ENCODE results near the gene ALOX5AP. TPM values are rescaled to one million over a fixed set of nuclear protein-coding genes. Genes with fewer than 3 reads are reported as not detected.

The ALOX5AP gene
- total RNA-seq (2021) = not detected in 2 replicates
- percentile 2 among the genes with signal in this experiment for Bru-seq, nascent RNA
- BruChase-seq, experiment 1, labeled RNA remaining after a 2-hour chase = not detected
- BruChase-seq, experiment 2, labeled RNA remaining after a 6-hour chase = percentile 2 among the genes with signal in this experiment
- long read RNA-seq = 0 reads

GRCh38 chr13:30735025-30735871, at the start of gene ALOX5AP:
Gene ALOX5AP, plus strand, starts transcription at chr13:30735543. Its CDS starts 63 bp downstream, at chr13:30735606.
- BruUV-seq (replicated peaks) = no TSS peak
- peaks cover 14% of the 10 kb centered on the region for H3K4me1 ChIP-seq (ENCODE audit: insufficient read depth, low read length, poor library complexity, severe bottlenecking)
- DNase-seq (ENCODE audit: low spot score) = no peak
- ChIA-PET CTCF (no interaction called here), POLR2A (ENCODE audit: low non-redundant PET) (no interaction called here)
- H3K9me3 ChIP-seq (ENCODE audit: low read depth, low read length, poor library complexity, severe bottlenecking) = no peaks in the 10 kb centered on the region
- H3K27ac ChIP-seq (ENCODE audit: low read depth, low read length, poor library complexity, severe bottlenecking) = no peak within 1 kb of the TSS
- TF ChIP-seq EZH2 (IDR thresholded peaks at IDR 0.05; ENCODE audit: borderline replicate concordance, low read depth, low read length, poor library complexity, severe bottlenecking) (no peak), CTCF (conservative IDR thresholded peaks at IDR 0.05; ENCODE audit: low read depth, low read length) (no peak)
- no peak within 1 kb of the TSS for H3K4me3 ChIP-seq (ENCODE audit: low read depth, low read length, poor library complexity, severe bottlenecking)
- H3K36me3 ChIP-seq (ENCODE audit: insufficient read depth, low read length, poor library complexity, severe bottlenecking) = no peaks in the 10 kb centered on the region
- intact Hi-C loops (cut with micrococcal nuclease; ENCODE audit: unreplicated experiment) = no loop called here
- H3K27me3 ChIP-seq (replicated peaks; ENCODE audit: insufficient read depth, low read depth, low read length, poor library complexity) = no peaks in the 10 kb centered on the region

- Histone ChIP-seq H3K36me3 (ENCODE audit: insufficient read depth, low read length, poor library complexity, severe bottlenecking) (no peaks in the 10 kb centered on the region), H3K4me3 (ENCODE audit: low read depth, low read length, poor library complexity, severe bottlenecking) (no peak overlapping the region), H3K27me3 (replicated peaks; ENCODE audit: insufficient read depth, low read depth, low read length, poor library complexity) (no peaks in the 10 kb centered on the region), H3K27ac (ENCODE audit: low read depth, low read length, poor library complexity, severe bottlenecking) (no peak overlapping the region), H3K9me3 (ENCODE audit: low read depth, low read length, poor library complexity, severe bottlenecking) (no peaks in the 10 kb centered on the region), H3K4me1 (ENCODE audit: insufficient read depth, low read length, poor library complexity, severe bottlenecking) (no peaks in the 10 kb centered on the region)
- POLR2A ChIA-PET (ENCODE audit: low non-redundant PET) = no interaction called here
- TF ChIP-seq EZH2 (IDR thresholded peaks at IDR 0.05; ENCODE audit: borderline replicate concordance, low read depth, low read length, poor library complexity, severe bottlenecking) = no peak
- TF ChIP-seq CTCF (conservative IDR thresholded peaks at IDR 0.05; ENCODE audit: low read depth, low read length) = no peak
- CTCF ChIA-PET = no interaction called here
- no TSS peak for BruUV-seq (replicated peaks)
- no peak for DNase-seq (ENCODE audit: low spot score)
- intact Hi-C loops (cut with micrococcal nuclease; ENCODE audit: unreplicated experiment) = no loop called here
These were observed 49.4 kb upstream of the ALOX5AP start for GRCh38 chr13:30685987-30686386.

GRCh38 chr13:30687601-30688000, 47.7 kb upstream of the ALOX5AP start:
- intact Hi-C loops (cut with micrococcal nuclease; ENCODE audit: unreplicated experiment) = no loop called here
- Histone ChIP-seq H3K27me3 (replicated peaks; ENCODE audit: insufficient read depth, low read depth, low read length, poor library complexity) (no peaks in the 10 kb centered on the region), H3K9me3 (ENCODE audit: low read depth, low read length, poor library complexity, severe bottlenecking) (no peaks in the 10 kb centered on the region), H3K27ac (ENCODE audit: low read depth, low read length, poor library complexity, severe bottlenecking) (no peak overlapping the region), H3K36me3 (ENCODE audit: insufficient read depth, low read length, poor library complexity, severe bottlenecking) (no peaks in the 10 kb centered on the region), H3K4me1 (ENCODE audit: insufficient read depth, low read length, poor library complexity, severe bottlenecking) (no peaks in the 10 kb centered on the region), H3K4me3 (ENCODE audit: low read depth, low read length, poor library complexity, severe bottlenecking) (no peak overlapping the region)
- no TSS peak for BruUV-seq (replicated peaks)
- TF ChIP-seq EZH2 (IDR thresholded peaks at IDR 0.05; ENCODE audit: borderline replicate concordance, low read depth, low read length, poor library complexity, severe bottlenecking) = no peak
- TF ChIP-seq CTCF (conservative IDR thresholded peaks at IDR 0.05; ENCODE audit: low read depth, low read length) = no peak
- DNase-seq (ENCODE audit: low spot score) = no peak
- ChIA-PET CTCF (no interaction called here), POLR2A (ENCODE audit: low non-redundant PET) (no interaction called here)
